K562 treated with DMSO at 1 percent for 4 hours (cell line): ENCODE measurements around the gene FEZ2. TPM values are rescaled to one million over a fixed set of nuclear protein-coding genes. Genes with fewer than 3 reads are reported as not detected.

ENCODE experiments used
- total RNA-seq: library from RNA; unstranded; fragments of 300-600 nt; gene quantifications from 2 replicates; pipeline ENCODE4 v1.2.3, GENCODE V29; 2022; ENCODE audit not compliant: insufficient read depth

Gene FEZ2, protein sequence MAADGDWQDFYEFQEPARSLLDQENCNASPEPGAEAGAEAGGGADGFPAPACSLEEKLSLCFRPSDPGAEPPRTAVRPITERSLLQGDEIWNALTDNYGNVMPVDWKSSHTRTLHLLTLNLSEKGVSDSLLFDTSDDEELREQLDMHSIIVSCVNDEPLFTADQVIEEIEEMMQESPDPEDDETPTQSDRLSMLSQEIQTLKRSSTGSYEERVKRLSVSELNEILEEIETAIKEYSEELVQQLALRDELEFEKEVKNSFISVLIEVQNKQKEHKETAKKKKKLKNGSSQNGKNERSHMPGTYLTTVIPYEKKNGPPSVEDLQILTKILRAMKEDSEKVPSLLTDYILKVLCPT
- 12.3 and 12.8 TPM in 2 replicates for total RNA-seq

DNA sequence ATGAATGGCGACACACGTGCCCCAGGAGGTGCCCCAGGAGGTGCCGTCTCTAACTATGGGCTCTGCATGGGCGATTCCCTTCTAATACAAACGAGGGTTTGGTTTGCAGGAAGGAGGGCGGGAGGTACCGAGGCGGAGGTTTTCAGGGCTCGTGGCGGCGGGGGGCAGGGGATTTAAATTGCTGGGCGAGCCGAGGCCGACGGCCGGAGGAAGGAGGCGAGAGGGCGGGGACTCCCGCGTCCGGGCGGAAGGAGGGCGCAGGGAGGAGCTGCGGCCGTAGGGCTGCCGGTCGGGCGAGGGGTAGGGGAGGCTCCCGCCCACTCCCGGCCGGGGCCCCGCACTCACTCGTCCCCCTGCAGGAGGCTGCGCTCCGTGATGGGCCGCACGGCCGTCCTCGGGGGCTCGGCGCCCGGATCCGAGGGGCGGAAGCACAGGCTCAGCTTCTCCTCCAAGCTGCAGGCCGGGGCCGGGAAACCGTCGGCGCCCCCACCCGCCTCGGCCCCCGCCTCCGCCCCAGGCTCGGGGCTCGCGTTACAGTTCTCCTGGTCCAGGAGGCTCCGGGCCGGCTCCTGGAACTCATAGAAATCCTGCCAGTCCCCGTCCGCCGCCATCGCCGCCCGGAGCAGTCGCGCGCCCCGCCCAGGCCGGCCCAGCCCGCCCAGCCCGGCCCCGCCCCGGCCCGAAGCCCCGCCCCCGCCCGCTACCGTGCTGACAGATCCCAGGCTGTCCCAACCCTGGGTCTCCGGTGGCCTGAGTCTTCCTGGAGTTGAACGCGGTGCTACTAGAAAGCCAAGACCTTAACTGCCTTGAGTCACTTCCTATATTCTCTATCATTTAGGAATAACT is at the start of gene FEZ2:
FEZ2 (minus strand) TSS at position 637 of the 846 bp plus-strand sequence; CDS start at position 611, 26 bp downstream.

Other genes starting within 250 kb of the FEZ2 start
- gene CRIM1, start 242.4 kb downstream of the FEZ2 start, total RNA-seq: 0.15 and 0.19 TPM in 2 replicates
- gene VIT, start 98.5 kb upstream of the FEZ2 start, total RNA-seq: not detected in 2 replicates